OCI-LY3 (cell line): ENCODE results near the gene ZNF518A.

ENCODE experiments used
- H2AFZ ChIP-seq: fragments of 200-600, 300-600 bp; shearing (Covaris generic); 2 replicates; pipeline ENCODE4 v1.6.0; 2014; ENCODE audit warnings: antibody characterized with exemption, low read depth, low read length
- H3K27ac ChIP-seq: fragments of 200-600, 300-600 bp; sonication (generic); 2 replicates; pipeline ENCODE4 v1.5.1; 2014; ENCODE audit warnings: mild to moderate bottlenecking, low read length, moderate library complexity, mixed read lengths
- H3K27me3 ChIP-seq: fragments of 200-600, 300-600 bp; sonication (generic); 2 replicates; pipeline ENCODE4 v1.6.1; 2014; ENCODE audit warnings: low read depth, low read length, mixed read lengths
- H3K36me3 ChIP-seq: fragments of 200-600, 300-600 bp; sonication (generic); replicated peaks from 2 replicates; pipeline ENCODE3; 2014; ENCODE audit warnings: low read depth, low read length, mixed read lengths
- H3K4me1 ChIP-seq: fragments of 300-600, 200-600 bp; sonication (generic); 2 replicates; pipeline ENCODE4 v1.6.1; 2014; ENCODE audit warnings: low read length, mixed read lengths
- H3K4me2 ChIP-seq: fragments of 200-600, 300-600 bp; sonication (generic); 2 replicates; pipeline ENCODE4 v1.6.1; 2014; ENCODE audit warnings: low read length, mixed read lengths
- H3K4me3 ChIP-seq: fragments of 300-600, 200-600 bp; sonication (generic); 2 replicates; pipeline ENCODE4 v1.5.1; 2014; ENCODE audit warnings: antibody characterized with exemption, mild to moderate bottlenecking, low read length, moderate library complexity
- H3K79me2 ChIP-seq: fragments of 300-600, 200-600 bp; shearing (Covaris generic); 2 replicates; pipeline ENCODE4 v1.6.1; 2014; ENCODE audit warnings: mild to moderate bottlenecking, low read length, mixed read lengths
- H3K9ac ChIP-seq: fragments of 300-600, 200-600 bp; shearing (Covaris generic); 2 replicates; pipeline ENCODE4 v1.6.0; 2014; ENCODE audit warnings: mild to moderate bottlenecking, low read length, moderate library complexity
- H3K9me3 ChIP-seq: fragments of 200-600, 300-600 bp; shearing (Covaris generic); 2 replicates; pipeline ENCODE4 v1.6.1; 2014; ENCODE audit warnings: low read length, mixed read lengths; ENCODE audit not compliant: insufficient read depth
- H4K20me1 ChIP-seq: fragments of 200-600, 300-600 bp; sonication (generic); 2 replicates; pipeline ENCODE4 v1.6.1; 2016; ENCODE audit warnings: low read length, mixed read lengths; ENCODE audit not compliant: insufficient read depth
- CTCF ChIP-seq: fragments of 200-600, 300-600 bp; sonication (generic); IDR thresholded peaks from 2 replicates; pipeline ENCODE4 v1.5.1; 2014; ENCODE audit warnings: antibody characterized with exemption, low read length, low read depth
- EZH2phosphoT487 ChIP-seq: fragments of 200-600 bp; shearing (Covaris generic); IDR thresholded peaks from 2 replicates; pipeline ENCODE4 v1.6.1; 2018; ENCODE audit warnings: antibody characterized with exemption, mixed run types, low read depth

Gene ZNF518A

GRCh38 chr10:96125142-96125515 is 5.0 kb upstream of the ZNF518A start:
- Histone ChIP-seq H3K4me2 (peak overlapping the region; percentile 70), H3K79me2 (no peaks in the 10 kb centered on the region), H3K4me1 (peaks cover 24% of the 10 kb centered on the region), H4K20me1 (no peaks in the 10 kb centered on the region), H3K27me3 (no peaks in the 10 kb centered on the region), H3K9ac (peak overlapping the region; percentile 39; the same call in 1 of the 2 replicates), H2AFZ (no peak overlapping the region), H3K27ac (no peak overlapping the region), H3K4me3 (peak overlapping the region; percentile 75; the same call in 1 of the 2 replicates), H3K36me3 (no peaks in the 10 kb centered on the region), H3K9me3 (no peaks in the 10 kb centered on the region)
- no peak for TF ChIP-seq CTCF
- no peak for TF ChIP-seq EZH2phosphoT487

- Histone ChIP-seq H2AFZ (peak overlapping the region; percentile 94), H3K4me2 (peak overlapping the region; percentile 93), H3K79me2 (peaks cover 22% of the 10 kb centered on the region), H4K20me1 (no peaks in the 10 kb centered on the region), H3K9me3 (no peaks in the 10 kb centered on the region), H3K9ac (peak overlapping the region; percentile 96), H3K27me3 (no peaks in the 10 kb centered on the region), H3K36me3 (peaks cover 16% of the 10 kb centered on the region), H3K4me3 (peak overlapping the region; percentile 91), H3K27ac (peak overlapping the region; percentile 95), H3K4me1 (peaks cover 15% of the 10 kb centered on the region)
- TF ChIP-seq EZH2phosphoT487 = no peak
- TF ChIP-seq CTCF = no peak
Observed at GRCh38 chr10:96130326-96130995, 364 bp downstream of the ZNF518A start.

- H3K79me2 ChIP-seq = peaks cover 22% of the 10 kb centered on the region
- H4K20me1 ChIP-seq = no peaks in the 10 kb centered on the region
- no peaks in the 10 kb centered on the region for H3K27me3 ChIP-seq
- H3K9me3 ChIP-seq = no peaks in the 10 kb centered on the region
- peak overlapping the region; percentile 96 for H3K9ac ChIP-seq
- peaks cover 15% of the 10 kb centered on the region for H3K4me1 ChIP-seq
- H3K27ac ChIP-seq = no peak overlapping the region
- peak overlapping the region; percentile 93 for H3K4me2 ChIP-seq
- no peak overlapping the region for H2AFZ ChIP-seq
- peaks cover 16% of the 10 kb centered on the region for H3K36me3 ChIP-seq
- no peak for TF ChIP-seq EZH2phosphoT487
- TF ChIP-seq CTCF = no peak
- peak overlapping the region; percentile 91 for H3K4me3 ChIP-seq
Observed at GRCh38 chr10:96131621-96132020, 1.5 kb downstream of the ZNF518A start.

DNA sequence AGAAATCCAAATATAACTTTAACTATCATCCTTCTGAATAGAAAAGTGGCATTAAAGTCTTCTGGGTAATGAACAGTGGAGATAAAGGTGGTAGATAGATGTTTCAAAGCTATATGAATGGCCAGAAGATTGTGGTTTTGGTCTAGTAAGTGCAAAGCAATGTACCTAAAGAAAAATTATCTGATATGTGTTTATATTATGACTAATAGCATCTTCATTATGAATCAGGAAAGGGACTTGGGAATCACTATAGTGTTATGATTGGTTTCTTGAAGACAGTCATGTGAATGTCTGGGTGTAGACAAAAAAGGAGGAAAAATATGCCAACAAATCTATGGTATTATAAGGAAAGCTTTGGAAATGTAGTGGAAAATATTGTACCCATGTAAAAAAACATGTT is 3.0 kb downstream of the ZNF518A start:
- TF ChIP-seq CTCF (no peak), EZH2phosphoT487 (no peak)
- H4K20me1 ChIP-seq = peaks cover 7% of the 10 kb centered on the region; the same call in 1 of the 2 replicates
- H2AFZ ChIP-seq = no peak overlapping the region
- peaks cover 27% of the 10 kb centered on the region for H3K36me3 ChIP-seq
- no peaks in the 10 kb centered on the region for H3K9me3 ChIP-seq
- no peak overlapping the region for H3K4me2 ChIP-seq
- H3K4me1 ChIP-seq = peaks cover 28% of the 10 kb centered on the region
- H3K27ac ChIP-seq = no peak overlapping the region
- no peak overlapping the region for H3K4me3 ChIP-seq
- no peaks in the 10 kb centered on the region for H3K27me3 ChIP-seq
- H3K79me2 ChIP-seq = peaks cover 22% of the 10 kb centered on the region
- H3K9ac ChIP-seq = no peak overlapping the region
